ENCODE results near the gene CGB8.
A peak's percentile ranks its signal among the peaks of the same experiment; 100 is the strongest.
"Not testable (repeated sequence)": the region's sequence is repeated elsewhere in the genome, so short reads cannot be mapped to it uniquely, and the experiment has no call there.

Gene CGB8

GRCh38 chr19:49064768-49065611, 16.1 kb upstream of the CGB8 start, which contains the start of gene NTF4:
Gene NTF4, minus strand, starts transcription at chr19:49064818. Its CDS starts 2,821 bp downstream, at chr19:49061997.
- no peak for DNase-seq

- no peak for DNase-seq
Measured at GRCh38 chr19:49064029-49064629, 15.2 kb upstream of the CGB8 start.

- no peak for DNase-seq
Measured at GRCh38 chr19:49061445-49061844, 12.5 kb upstream of the CGB8 start.

GRCh38 chr19:49061000-49061399, 12.1 kb upstream of the CGB8 start:
- no peak for DNase-seq

- no peak for DNase-seq
Measured at GRCh38 chr19:49059053-49059452, 10.1 kb upstream of the CGB8 start.

GRCh38 chr19:49058562-49058961, 9.7 kb upstream of the CGB8 start:
- DNase-seq: no peak

- DNase-seq: no peak
Measured at GRCh38 chr19:49057636-49058234, 8.8 kb upstream of the CGB8 start, which contains the start of gene CGB7. Gene CGB7, minus strand, starts transcription at chr19:49057749. Its CDS starts 2,374 bp downstream, at chr19:49055375.

GRCh38 chr19:49056902-49057596, 8.1 kb upstream of the CGB8 start:
- DNase-seq: not testable (repeated sequence)

GRCh38 chr19:49056101-49056901, 7.4 kb upstream of the CGB8 start:
- DNase-seq: no peak

- DNase-seq: not testable (repeated sequence)
Measured at GRCh38 chr19:49050376-49051033, 1.6 kb upstream of the CGB8 start.

GRCh38 chr19:49049834-49050233, 923 bp upstream of the CGB8 start:
- DNase-seq: not testable (repeated sequence)

- not testable (repeated sequence) for DNase-seq
Measured at GRCh38 chr19:49043548-49043947, 5.4 kb downstream of the CGB8 start, which contains the start of gene CGB5. Gene CGB5, plus strand, starts transcription at chr19:49043848. Its CDS starts 362 bp downstream, at chr19:49044210.

- DNase-seq: not testable (repeated sequence)
Measured at GRCh38 chr19:49042666-49043065, 6.2 kb downstream of the CGB8 start.

GRCh38 chr19:49042177-49042576, 6.7 kb downstream of the CGB8 start:
- DNase-seq: no peak

GRCh38 chr19:49039736-49040135, 9.2 kb downstream of the CGB8 start:
- not testable (repeated sequence) for DNase-seq

GRCh38 chr19:49038557-49039276, 10.2 kb downstream of the CGB8 start:
- not testable (repeated sequence) for DNase-seq

GRCh38 chr19:49038111-49038510, 10.8 kb downstream of the CGB8 start:
- not testable (repeated sequence) for DNase-seq

GRCh38 chr19:49036815-49037214, 12.1 kb downstream of the CGB8 start, which contains the start of gene CGB1:
Gene CGB1, minus strand, starts transcription at chr19:49036895. Its CDS starts 184 bp downstream, at chr19:49036711.
- DNase-seq: peak; percentile 36

GRCh38 chr19:49031642-49032301, 17.1 kb downstream of the CGB8 start, which contains the start of gene CGB2:
Gene CGB2, plus strand, starts transcription at chr19:49031890. Its CDS starts 206 bp downstream, at chr19:49032096.
- DNase-seq: peak; percentile 78

- DNase-seq: not testable (repeated sequence)
Measured at GRCh38 chr19:49030323-49030722, 18.6 kb downstream of the CGB8 start.

All from NCI-H2171 (cell line).